Adrenal gland (tissue), 5 donors: ENCODE data around the gene ZNF831.

Source experiments
- CTCF ChIP-seq, 6 experiments: fragments of 450-650 bp in 4 of 6; fragments of 200-600 bp in 2 of 6; sonication (generic) in 1 of 6; IDR thresholded peaks; 1 replicate in 5 of 6; 2 replicates in 1 of 6; pipeline versions ENCODE4 v1.5.1 to v1.8.0; 2016 to 2021; ENCODE audit warnings: antibody characterized with exemption in 6 of 6, mild to moderate bottlenecking in 2 of 6, moderate library complexity in 1 of 6
- POLR2A ChIP-seq, 2 donors: fragments of 450-650 bp; IDR thresholded peaks; one replicate each; pipeline ENCODE4 v1.6.1; 2017; ENCODE audit warnings: antibody characterized with exemption in 2 of 2, mild to moderate bottlenecking in 2 of 2, moderate library complexity in 1 of 2
- donor health status: DM: no; HTN: no; CAD: no.

- TF ChIP-seq POLR2A (IDR thresholded peaks at IDR 0.05) (no peak), CTCF (IDR thresholded peaks at IDR 0.05) (no peak)
Observed at GRCh38 chr20:59307270-59307669, 143.6 kb downstream of the ZNF831 start.
